Breast epithelium (tissue), 4 donors: ENCODE results near the gene COMMD1. TPM values are rescaled to one million over a fixed set of nuclear protein-coding genes. Genes with fewer than 3 reads are reported as not detected.
"Not testable (repeated sequence)": the region's sequence is repeated elsewhere in the genome, so short reads cannot be mapped to it uniquely, and the experiment has no call there.

Experiments used
- DNase-seq, 2 donors: peaks; one replicate each; pipeline ENCODE4 v3.0.0-alpha.2; 2019; ENCODE audit warnings: low spot score in 2 of 2
- H3K27ac ChIP-seq, 2 donors: fragments of 200-600 bp; sonication (generic) in 1 of 2; one replicate each; pipeline ENCODE4 v1.5.1; 2016 to 2019; ENCODE audit warnings: mild to moderate bottlenecking in 1 of 2
- H3K27me3 ChIP-seq, 2 donors: fragments of 200-600 bp; sonication (generic) in 1 of 2; one replicate each; pipeline versions ENCODE4 v1.5.1 to v1.6.0; 2017 to 2019; ENCODE audit warnings: control low read depth in 1 of 2, mild to moderate bottlenecking in 1 of 2
- H3K36me3 ChIP-seq: fragments of 200-600 bp; one replicate; pipeline ENCODE4 v1.5.1; 2019
- H3K4me1 ChIP-seq, 2 donors: fragments of 200-600 bp; sonication (generic); one replicate each; pipeline ENCODE4 v1.5.1; 2016 to 2019; ENCODE audit warnings: control low read depth in 1 of 2
- H3K4me3 ChIP-seq, 3 donors: fragments of 200-600 bp; sonication (generic); 1 replicate in 2 of 3; 2 replicates in 1 of 3; pipeline ENCODE4 v1.5.1; 2016 to 2019; ENCODE audit warnings: mild to moderate bottlenecking in 3 of 3, moderate library complexity in 2 of 3
- H3K9me3 ChIP-seq, 2 donors: fragments of 200-600 bp; sonication (generic) in 1 of 2; one replicate each; pipeline ENCODE4 v1.5.1; 2016 to 2019; ENCODE audit warnings: control low read depth in 1 of 2
- POLR2A ChIP-seq: fragments of 450-650 bp; IDR thresholded peaks from one replicate; pipeline ENCODE4 v1.6.1; 2016; ENCODE audit warnings: antibody characterized with exemption, mild to moderate bottlenecking, moderate library complexity
- POLR2AphosphoS5 ChIP-seq, 3 donors: sonication (generic); formaldehyde crosslinking; IDR thresholded peaks; one replicate each; pipeline ENCODE4 v1.6.1; 2017; ENCODE audit warnings: antibody characterized with exemption in 3 of 3
- intact Hi-C: fragments of 100-400 bp; cut with DNase I; formaldehyde crosslinking; loops from one replicate; pipeline ENCODE4 v1.15.1; 2023; ENCODE audit warnings: low total_unique reads
- total RNA-seq, 3 donors: library from RNA; depleted of rRNA; stranded (reverse); fragments of >200 nt; gene quantifications; one replicate each; pipeline ENCODE4 v1.1.0, GENCODE V29; 2016
- TF ChIP-seq, protein P1 (sequence below), 3 donors: fragments of 450-650 bp; IDR thresholded peaks; one replicate each; pipeline ENCODE4 v1.5.1; 2016 to 2017; ENCODE audit warnings: antibody characterized with exemption in 3 of 3, mild to moderate bottlenecking in 3 of 3, moderate library complexity in 3 of 3

COMMD1 gene
- total RNA-seq, 3 donors from 2014 or later, result 38.4 to 63.8 (median 56.4) TPM

DNA sequence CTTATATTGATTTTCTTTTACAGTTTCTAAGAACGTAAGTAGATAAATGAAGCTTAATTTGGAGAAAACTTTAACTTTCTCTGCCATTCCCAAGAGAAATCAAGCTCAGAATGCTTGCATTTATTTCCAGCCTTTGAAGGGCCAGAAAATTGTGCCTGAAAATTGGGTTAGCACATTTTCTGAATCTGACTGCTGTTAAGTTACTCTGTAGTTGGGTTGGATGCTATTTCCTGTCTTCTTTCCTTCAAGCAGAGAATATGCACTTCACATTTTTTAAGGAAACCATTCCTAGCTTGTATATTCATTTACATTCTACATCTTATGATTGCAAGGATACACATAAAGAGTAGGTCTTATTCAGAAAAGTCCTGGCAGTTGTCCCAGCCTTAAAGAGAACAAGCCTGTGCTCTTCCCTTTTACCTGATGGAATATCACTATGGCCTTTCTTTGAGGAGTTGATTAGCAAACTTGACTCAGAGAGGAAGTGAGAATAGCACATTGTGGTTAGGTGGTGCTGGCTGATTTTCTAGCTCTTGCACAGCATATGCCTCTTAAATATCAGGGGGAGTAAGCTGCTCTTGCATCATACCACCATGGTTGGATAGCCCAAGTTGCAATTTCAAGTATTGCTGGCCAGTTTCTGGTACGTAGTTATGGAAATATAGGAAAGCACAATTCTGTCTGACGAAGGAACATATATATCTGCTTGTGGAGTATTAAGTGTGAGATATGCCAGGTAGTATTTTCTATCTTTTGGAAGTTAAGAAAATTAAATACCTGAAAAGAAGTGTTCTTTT lies 133.7 kb downstream of the COMMD1 start:
- Histone ChIP-seq H3K4me3 (no peak overlapping the region), H3K27ac (no peak overlapping the region), H3K4me1 (no peaks in the 10 kb centered on the region), H3K36me3 (no peaks in the 10 kb centered on the region), H3K27me3 (no peaks in the 10 kb centered on the region), H3K9me3 (no peaks in the 10 kb centered on the region)
- intact Hi-C loops, result loop anchor here (10.0 kb wide), 1 partner anchor 126 kb away; no protein-coding TSS in a partner anchor
- no peak for DNase-seq
- no peak for TF ChIP-seq POLR2AphosphoS5 (IDR thresholded peaks at IDR 0.05)
- no peak for TF ChIP-seq POLR2A
- TF ChIP-seq, protein P1, sequence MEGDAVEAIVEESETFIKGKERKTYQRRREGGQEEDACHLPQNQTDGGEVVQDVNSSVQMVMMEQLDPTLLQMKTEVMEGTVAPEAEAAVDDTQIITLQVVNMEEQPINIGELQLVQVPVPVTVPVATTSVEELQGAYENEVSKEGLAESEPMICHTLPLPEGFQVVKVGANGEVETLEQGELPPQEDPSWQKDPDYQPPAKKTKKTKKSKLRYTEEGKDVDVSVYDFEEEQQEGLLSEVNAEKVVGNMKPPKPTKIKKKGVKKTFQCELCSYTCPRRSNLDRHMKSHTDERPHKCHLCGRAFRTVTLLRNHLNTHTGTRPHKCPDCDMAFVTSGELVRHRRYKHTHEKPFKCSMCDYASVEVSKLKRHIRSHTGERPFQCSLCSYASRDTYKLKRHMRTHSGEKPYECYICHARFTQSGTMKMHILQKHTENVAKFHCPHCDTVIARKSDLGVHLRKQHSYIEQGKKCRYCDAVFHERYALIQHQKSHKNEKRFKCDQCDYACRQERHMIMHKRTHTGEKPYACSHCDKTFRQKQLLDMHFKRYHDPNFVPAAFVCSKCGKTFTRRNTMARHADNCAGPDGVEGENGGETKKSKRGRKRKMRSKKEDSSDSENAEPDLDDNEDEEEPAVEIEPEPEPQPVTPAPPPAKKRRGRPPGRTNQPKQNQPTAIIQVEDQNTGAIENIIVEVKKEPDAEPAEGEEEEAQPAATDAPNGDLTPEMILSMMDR (IDR thresholded peaks at IDR 0.05), result no peak

DNA sequence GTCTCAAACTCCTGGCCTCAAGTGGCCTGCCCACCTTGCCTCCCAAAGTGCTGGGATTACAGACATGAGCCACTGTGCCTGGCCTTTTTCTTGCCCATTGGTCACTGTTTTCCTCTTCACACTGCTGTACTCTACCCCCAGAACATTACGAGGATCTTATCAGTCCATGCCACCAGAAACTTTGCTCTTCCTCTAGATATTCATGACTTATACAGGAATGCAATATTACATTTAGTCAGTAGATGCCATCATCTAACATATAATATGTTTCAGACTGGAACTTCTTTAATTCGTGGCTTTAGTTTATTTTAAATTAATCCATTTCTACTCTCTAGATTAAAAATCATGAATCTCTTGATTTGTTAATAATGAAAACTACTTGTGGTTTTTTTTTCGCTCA lies 135.5 kb downstream of the COMMD1 start:
- Histone ChIP-seq H3K4me3 (no peak overlapping the region), H3K36me3 (no peaks in the 10 kb centered on the region), H3K9me3 (no peaks in the 10 kb centered on the region), H3K27me3 (no peaks in the 10 kb centered on the region), H3K4me1 (no peaks in the 10 kb centered on the region), H3K27ac (no peak overlapping the region)
- intact Hi-C loops, result loop anchor here (10.0 kb wide), 1 partner anchor 224 kb away; no protein-coding TSS in a partner anchor
- no peak for TF ChIP-seq POLR2A
- TF ChIP-seq POLR2AphosphoS5 (IDR thresholded peaks at IDR 0.05), result no peak
- TF ChIP-seq, protein P1 (IDR thresholded peaks at IDR 0.05), result no peak
- DNase-seq, result no peak

DNA sequence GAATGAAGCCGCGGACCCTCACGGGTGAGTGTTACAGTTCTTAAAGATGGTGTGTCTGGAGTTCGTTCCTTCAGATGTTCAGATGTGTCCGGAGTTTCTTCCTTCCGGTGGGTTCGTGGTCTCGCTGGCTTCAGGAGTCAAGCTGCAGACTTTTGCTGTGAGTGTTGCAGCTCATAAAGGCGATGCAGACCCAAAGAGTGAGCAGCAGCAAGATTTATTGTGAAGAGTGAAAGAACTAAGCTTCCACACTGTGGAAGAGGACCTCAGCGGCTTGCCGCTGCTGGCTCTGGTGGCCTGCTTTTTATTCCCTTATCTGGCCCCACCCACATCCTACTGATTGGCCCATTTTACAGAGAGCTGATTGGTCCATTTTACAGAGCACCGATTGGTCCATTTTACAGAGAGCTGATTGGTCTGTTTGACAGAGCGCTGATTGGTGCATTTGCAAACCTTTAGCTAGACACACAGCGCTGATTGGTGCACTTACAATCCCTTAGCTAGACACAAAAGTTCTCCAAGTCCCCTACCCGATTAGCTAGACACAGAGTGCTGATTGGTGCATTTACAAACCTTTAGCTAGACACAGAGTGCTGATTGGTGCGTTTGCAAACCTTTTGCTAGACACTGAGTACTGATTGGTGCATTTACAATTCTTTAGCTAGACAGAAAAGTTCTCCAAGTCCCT lies 136.4 kb downstream of the COMMD1 start:
- not testable (repeated sequence) for H3K4me3 ChIP-seq, H3K36me3 ChIP-seq, DNase-seq, H3K27me3 ChIP-seq, H3K27ac ChIP-seq, H3K4me1 ChIP-seq, H3K9me3 ChIP-seq
- intact Hi-C loops, result loop anchor here (10.0 kb wide), 1 partner anchor 223 kb away; no protein-coding TSS in a partner anchor

DNA sequence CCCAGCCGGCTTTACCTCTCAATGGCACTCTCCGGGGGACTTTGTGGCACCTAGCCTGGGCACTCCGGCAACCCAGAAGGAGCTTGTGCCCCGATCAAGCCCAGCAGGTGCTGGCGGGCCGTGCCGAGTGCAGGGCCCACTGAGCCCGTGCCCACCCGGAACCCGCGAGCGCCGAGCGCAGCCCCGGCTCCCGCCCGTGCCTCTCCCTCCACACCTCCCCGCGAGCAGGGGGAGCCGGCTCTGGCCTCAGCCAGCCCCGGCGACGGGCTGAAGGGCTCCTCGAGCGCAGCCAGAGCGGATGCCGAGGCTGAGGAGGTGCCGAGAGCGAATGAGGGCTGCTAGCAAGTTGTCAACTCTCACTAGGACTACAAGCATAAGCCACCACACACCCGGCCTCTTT lies 136.9 kb downstream of the COMMD1 start:
- Histone ChIP-seq H3K27me3 (no peaks in the 10 kb centered on the region), H3K4me1 (no peaks in the 10 kb centered on the region), H3K9me3 (no peaks in the 10 kb centered on the region), H3K4me3 (no peak overlapping the region), H3K27ac (no peak overlapping the region), H3K36me3 (no peaks in the 10 kb centered on the region)
- TF ChIP-seq POLR2A (no peak), POLR2AphosphoS5 (IDR thresholded peaks at IDR 0.05) (no peak)
- TF ChIP-seq, protein P1 (IDR thresholded peaks at IDR 0.05), result no peak
- intact Hi-C loops, result loop anchor here (10.0 kb wide), 1 partner anchor 222 kb away; no protein-coding TSS in a partner anchor
- no peak for DNase-seq

DNA sequence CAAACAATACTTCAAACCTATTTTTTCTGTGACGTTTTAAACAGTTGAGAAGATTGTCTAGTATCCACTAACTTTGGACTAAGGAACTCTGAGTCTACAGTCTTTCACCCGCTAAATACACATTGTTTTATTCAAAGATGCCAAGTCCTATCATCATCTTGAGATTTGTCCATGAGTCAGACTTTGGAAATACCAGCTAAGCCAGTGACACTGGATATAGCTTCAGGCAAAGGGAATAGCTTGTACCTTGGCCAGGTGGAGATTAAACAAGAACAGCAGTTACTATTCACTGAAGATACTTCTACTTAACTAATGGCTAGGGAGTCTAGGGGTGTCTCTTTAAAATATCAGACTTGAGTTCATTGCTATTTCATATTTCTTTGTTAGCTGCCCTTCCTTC lies 137.5 kb downstream of the COMMD1 start:
- no peaks in the 10 kb centered on the region for H3K27me3 ChIP-seq
- TF ChIP-seq POLR2AphosphoS5 (IDR thresholded peaks at IDR 0.05) (no peak), POLR2A (no peak)
- TF ChIP-seq, protein P1 (IDR thresholded peaks at IDR 0.05), result no peak
- H3K27ac ChIP-seq, result peak overlapping the region in 1 of 2 donors; percentile 55
- intact Hi-C loops, result loop anchor here (10.0 kb wide), 1 partner anchor 222 kb away; no protein-coding TSS in a partner anchor
- DNase-seq, result peak in 1 of 2 donors; percentile 35
- no peaks in the 10 kb centered on the region for H3K4me1 ChIP-seq
- no peaks in the 10 kb centered on the region for H3K36me3 ChIP-seq
- no peaks in the 10 kb centered on the region for H3K9me3 ChIP-seq
- H3K4me3 ChIP-seq, result no peak overlapping the region
